Measurements from ENCODE around the gene EFHC2. TPM values are rescaled to one million over a fixed set of nuclear protein-coding genes. Genes with fewer than 3 reads are reported as not detected.

EFHC2 gene
- total RNA-seq, 1 experiment from 2014 or later: 0.28 TPM

- Histone ChIP-seq H3K9me3 (ENCODE audit: control insufficient read depth, insufficient read depth, low read depth, low read length) (no peaks in the 10 kb centered on the region), H3K36me3 (ENCODE audit: control insufficient read depth, insufficient read depth, low read length) (no peaks in the 10 kb centered on the region), H3K27me3 (ENCODE audit: control insufficient read depth, insufficient read depth, low read length) (no peaks in the 10 kb centered on the region), H3K4me1 (ENCODE audit: control insufficient read depth, insufficient read depth, low read length) (no peaks in the 10 kb centered on the region), H3K4me3 (ENCODE audit: low read depth in 2 of 2, low read length in 2 of 2) (no peak overlapping the region), H3K27ac (ENCODE audit: low read length) (no peak overlapping the region)
- no TSS peak for BruUV-seq (replicated peaks)
- ChIA-PET CTCF (no interaction called here), POLR2A (no interaction called here)
- in situ Hi-C loops (cut with HindIII; ENCODE audit: low pct_unique_long_range_greater_than_20kb, low sequenced_read_pairs): no loop called here
- no peak for ATAC-seq
- TF ChIP-seq TCF7L2 (IDR thresholded peaks at IDR 0.05; ENCODE audit: low read depth, low read length) (no peak), REST (IDR thresholded peaks at IDR 0.05; ENCODE audit: insufficient read depth in 1 of 2, low read depth in 2 of 2, low read length in 1 of 2) (no peak), POLR2AphosphoS5 (IDR thresholded peaks at IDR 0.05; ENCODE audit: low read depth, low read length) (no peak), CTCF (IDR thresholded peaks at IDR 0.05) (no peak), SIN3A (IDR thresholded peaks at IDR 0.05; ENCODE audit: borderline replicate concordance, insufficient read depth, low read depth, low read length) (no peak)
- intact Hi-C loops (cut with micrococcal nuclease; ENCODE audit: unreplicated experiment): no loop called here
- DNase-seq (ENCODE audit: low read depth, low spot score): no peak
These were observed 242.2 kb downstream of the EFHC2 start for GRCh38 chrX:44101281-44101680.

- H3K4me1 ChIP-seq (ENCODE audit: control insufficient read depth, insufficient read depth, low read length): no peaks in the 10 kb centered on the region
- H3K4me3 ChIP-seq (ENCODE audit: low read depth in 2 of 2, low read length in 2 of 2): no peak overlapping the region
- TF ChIP-seq SIN3A (IDR thresholded peaks at IDR 0.05; ENCODE audit: borderline replicate concordance, insufficient read depth, low read depth, low read length) (no peak), CTCF (IDR thresholded peaks at IDR 0.05) (no peak), REST (IDR thresholded peaks at IDR 0.05; ENCODE audit: insufficient read depth in 1 of 2, low read depth in 2 of 2, low read length in 1 of 2) (no peak), POLR2AphosphoS5 (IDR thresholded peaks at IDR 0.05; ENCODE audit: low read depth, low read length) (no peak), TCF7L2 (IDR thresholded peaks at IDR 0.05; ENCODE audit: low read depth, low read length) (no peak)
- H3K27ac ChIP-seq (ENCODE audit: low read length): no peak overlapping the region
- H3K36me3 ChIP-seq (ENCODE audit: control insufficient read depth, insufficient read depth, low read length): no peaks in the 10 kb centered on the region
- POLR2A ChIA-PET: no interaction called here
- intact Hi-C loops (cut with micrococcal nuclease; ENCODE audit: unreplicated experiment) (no loop called here), in situ Hi-C loops (cut with HindIII; ENCODE audit: low pct_unique_long_range_greater_than_20kb, low sequenced_read_pairs) (no loop called here)
- CTCF ChIA-PET: no interaction called here
- H3K9me3 ChIP-seq (ENCODE audit: control insufficient read depth, insufficient read depth, low read depth, low read length): no peaks in the 10 kb centered on the region
- no peak for DNase-seq (ENCODE audit: low read depth, low spot score)
- no peaks in the 10 kb centered on the region for H3K27me3 ChIP-seq (ENCODE audit: control insufficient read depth, insufficient read depth, low read length)
- no peak for ATAC-seq
- BruUV-seq (replicated peaks): no TSS peak
These were observed 244.1 kb downstream of the EFHC2 start for GRCh38 chrX:44099366-44099765.

Other genes with a start within 250 kb of the EFHC2 start
- gene FUNDC1, start 199.2 kb upstream of the EFHC2 start, total RNA-seq (2021; ENCODE audit: unreplicated experiment): 23.2 TPM